Activated CD8-positive, alpha-beta memory T cell treated with anti-CD3 and anti-CD28 coated beads, Interleukin-2, amount 50 U/mL, for 1 hour (primary cell): ENCODE results near the gene IQCH.
"Not testable (repeated sequence)": the region's sequence is repeated elsewhere in the genome, so short reads cannot be mapped to it uniquely, and the experiment has no call there.

ENCODE experiments used
- DNase-seq: peaks from one replicate; pipeline ENCODE4 v3.0.0-alpha.2; 2020; ENCODE audit errors: extremely low read depth

Gene IQCH

GRCh38 chr15:67436351-67437250 lies 182.0 kb downstream of the IQCH start:
- DNase-seq: not testable (repeated sequence)

- DNase-seq: no peak
Measured at GRCh38 chr15:67444100-67444499, 189.5 kb downstream of the IQCH start.

GRCh38 chr15:67446449-67446848 lies 191.9 kb downstream of the IQCH start:
- DNase-seq: no peak

GRCh38 chr15:67448372-67448771 lies 193.8 kb downstream of the IQCH start:
- not testable (repeated sequence) for DNase-seq

- not testable (repeated sequence) for DNase-seq
Measured at GRCh38 chr15:67453703-67454102, 199.1 kb downstream of the IQCH start.

- peak; percentile 39 for DNase-seq
Measured at GRCh38 chr15:67456677-67457529, 202.3 kb downstream of the IQCH start.

GRCh38 chr15:67458331-67459029 lies 203.9 kb downstream of the IQCH start:
- no peak for DNase-seq

- no peak for DNase-seq
Measured at GRCh38 chr15:67460521-67460920, 205.9 kb downstream of the IQCH start.

GRCh38 chr15:67461735-67462134 lies 207.1 kb downstream of the IQCH start:
- no peak for DNase-seq

- DNase-seq: no peak
Measured at GRCh38 chr15:67462875-67463274, 208.3 kb downstream of the IQCH start.

GRCh38 chr15:67463488-67463887 lies 208.9 kb downstream of the IQCH start:
- DNase-seq: no peak

GRCh38 chr15:67465196-67465952 lies 210.8 kb downstream of the IQCH start:
- DNase-seq: no peak

GRCh38 chr15:67468416-67468815 lies 213.8 kb downstream of the IQCH start:
- no peak for DNase-seq

GRCh38 chr15:67469680-67470079 lies 215.1 kb downstream of the IQCH start:
- no peak for DNase-seq

GRCh38 chr15:67472957-67473356 lies 218.4 kb downstream of the IQCH start:
- DNase-seq: no peak

GRCh38 chr15:67474405-67475110 lies 220.0 kb downstream of the IQCH start:
- no peak for DNase-seq

- no peak for DNase-seq
Measured at GRCh38 chr15:67479781-67480505, 225.4 kb downstream of the IQCH start.

GRCh38 chr15:67480741-67481140 lies 226.2 kb downstream of the IQCH start:
- no peak for DNase-seq

- no peak for DNase-seq
Measured at GRCh38 chr15:67481680-67482079, 227.1 kb downstream of the IQCH start.

- DNase-seq: no peak
Measured at GRCh38 chr15:67495585-67495984, 241.0 kb downstream of the IQCH start.
